Endometrial microvascular endothelial cells (primary cell): ENCODE measurements around the gene NEK2. TPM values are rescaled to one million over a fixed set of nuclear protein-coding genes. Genes with fewer than 3 reads are reported as not detected.
"Not testable (repeated sequence)": the region's sequence is repeated elsewhere in the genome, so short reads cannot be mapped to it uniquely, and the experiment has no call there.

Experiments used
- in situ Hi-C: cut with HindIII; loops from 2 replicates; pipeline ENCODE4 v1.10.0; 2017; ENCODE audit warnings: low sequenced_read_pairs, low pct_unique_long_range_greater_than_20kb; ENCODE audit errors: inconsistent ontology term
- total RNA-seq: library from RNA; depleted of rRNA; stranded (reverse); fragments of >200 nt; gene quantifications from one replicate; pipeline ENCODE4 v1.2.3, GENCODE V29; 2015; ENCODE audit errors: inconsistent ontology term

NEK2 gene
- total RNA-seq, 1 donor from 2014 or later = 28.9 TPM

- in situ Hi-C loops = no loop called here
These were observed 36.7 kb downstream of the NEK2 start for GRCh38 chr1:211638689-211639101.

- in situ Hi-C loops = no loop called here
These were observed 37.2 kb downstream of the NEK2 start for GRCh38 chr1:211638246-211638645.

GRCh38 chr1:211637066-211637465 lies 38.4 kb downstream of the NEK2 start:
- in situ Hi-C loops = no loop called here

GRCh38 chr1:211636575-211637029 lies 38.8 kb downstream of the NEK2 start:
- in situ Hi-C loops = not testable (repeated sequence)

GRCh38 chr1:211635597-211636205 lies 39.7 kb downstream of the NEK2 start:
- in situ Hi-C loops = no loop called here

GRCh38 chr1:211634931-211635330 lies 40.5 kb downstream of the NEK2 start:
- in situ Hi-C loops = no loop called here

- in situ Hi-C loops = no loop called here
These were observed 41.0 kb downstream of the NEK2 start for GRCh38 chr1:211634461-211634860.

GRCh38 chr1:211633524-211633846 lies 41.9 kb downstream of the NEK2 start:
- in situ Hi-C loops = no loop called here

GRCh38 chr1:211632808-211633523 lies 42.5 kb downstream of the NEK2 start:
- in situ Hi-C loops = no loop called here

GRCh38 chr1:211632117-211632807 lies 43.2 kb downstream of the NEK2 start:
- in situ Hi-C loops = no loop called here

- in situ Hi-C loops = no loop called here
These were observed 44.3 kb downstream of the NEK2 start for GRCh38 chr1:211631168-211631567.

- in situ Hi-C loops = no loop called here
These were observed 45.0 kb downstream of the NEK2 start for GRCh38 chr1:211630236-211631081.

- in situ Hi-C loops = no loop called here
These were observed 47.0 kb downstream of the NEK2 start for GRCh38 chr1:211628417-211628816.

- in situ Hi-C loops = no loop called here
These were observed 48.2 kb downstream of the NEK2 start for GRCh38 chr1:211627259-211627658.

- in situ Hi-C loops = not testable (repeated sequence)
These were observed 49.6 kb downstream of the NEK2 start for GRCh38 chr1:211625866-211626265.

- in situ Hi-C loops = no loop called here
These were observed 50.4 kb downstream of the NEK2 start for GRCh38 chr1:211625040-211625439.

GRCh38 chr1:211623515-211623914 lies 51.9 kb downstream of the NEK2 start:
- in situ Hi-C loops = no loop called here

- in situ Hi-C loops = no loop called here
These were observed 53.8 kb downstream of the NEK2 start for GRCh38 chr1:211621447-211622198.

- in situ Hi-C loops = no loop called here
These were observed 55.3 kb downstream of the NEK2 start for GRCh38 chr1:211620097-211620496.
